ENCODE results near the gene GEMIN4.

GRCh38 chr17:725084-725483 lies 27.0 kb downstream of the GEMIN4 start:
- TF ChIP-seq, protein P1, sequence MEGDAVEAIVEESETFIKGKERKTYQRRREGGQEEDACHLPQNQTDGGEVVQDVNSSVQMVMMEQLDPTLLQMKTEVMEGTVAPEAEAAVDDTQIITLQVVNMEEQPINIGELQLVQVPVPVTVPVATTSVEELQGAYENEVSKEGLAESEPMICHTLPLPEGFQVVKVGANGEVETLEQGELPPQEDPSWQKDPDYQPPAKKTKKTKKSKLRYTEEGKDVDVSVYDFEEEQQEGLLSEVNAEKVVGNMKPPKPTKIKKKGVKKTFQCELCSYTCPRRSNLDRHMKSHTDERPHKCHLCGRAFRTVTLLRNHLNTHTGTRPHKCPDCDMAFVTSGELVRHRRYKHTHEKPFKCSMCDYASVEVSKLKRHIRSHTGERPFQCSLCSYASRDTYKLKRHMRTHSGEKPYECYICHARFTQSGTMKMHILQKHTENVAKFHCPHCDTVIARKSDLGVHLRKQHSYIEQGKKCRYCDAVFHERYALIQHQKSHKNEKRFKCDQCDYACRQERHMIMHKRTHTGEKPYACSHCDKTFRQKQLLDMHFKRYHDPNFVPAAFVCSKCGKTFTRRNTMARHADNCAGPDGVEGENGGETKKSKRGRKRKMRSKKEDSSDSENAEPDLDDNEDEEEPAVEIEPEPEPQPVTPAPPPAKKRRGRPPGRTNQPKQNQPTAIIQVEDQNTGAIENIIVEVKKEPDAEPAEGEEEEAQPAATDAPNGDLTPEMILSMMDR (IDR thresholded peaks at IDR 0.05; ENCODE audit: insufficient read depth, low read depth, low read length): no peak
- no peak for TF ChIP-seq EZH2 (IDR thresholded peaks at IDR 0.05; ENCODE audit: insufficient read depth, low read length)

Measured in astrocyte (in vitro differentiated cells and primary cell).